SK-N-MC (cell line): ENCODE results near the gene P3R3URF.

Experiments used
- EZH2 ChIP-seq: fragments of 200-600 bp; sonication (generic); IDR thresholded peaks from one replicate; pipeline ENCODE4 v1.6.1; 2017; ENCODE audit warnings: antibody characterized with exemption
- FOXP2 ChIP-seq: optimal IDR thresholded peaks from 2 replicates; pipeline ENCODE3; 2011; ENCODE audit warnings: mild to moderate bottlenecking, moderate library complexity; ENCODE audit not compliant: insufficient read depth; ENCODE audit errors: extremely low read length, control extremely low read depth
- POLR2AphosphoS5 ChIP-seq: IDR thresholded peaks from 2 replicates; pipeline ENCODE4 v1.6.1; 2012; ENCODE audit warnings: mild to moderate bottlenecking, low read depth, low read length, borderline replicate concordance

- no peak for TF ChIP-seq POLR2AphosphoS5
- no peak for TF ChIP-seq EZH2
- no peak for TF ChIP-seq FOXP2
Measured at GRCh38 chr1:46168477-46168876, 7.8 kb downstream of the P3R3URF start.
